Measurements from ENCODE around the gene GABARAP.

Gene GABARAP

GRCh38 chr17:7279448-7279847, 37.2 kb upstream of the GABARAP start:
- Mint-ChIP-seq H3K27ac (no peak overlapping the region), H3K27me3 (peaks cover 52% of the 10 kb centered on the region), H3K4me3 (no peak overlapping the region), H3K9me3 (no peaks in the 10 kb centered on the region), H3K4me1 (peaks cover 28% of the 10 kb centered on the region), H3K36me3 (no peaks in the 10 kb centered on the region)
- CTCF ChIA-PET = interaction anchor here (0.7 to 10.4 kb wide), 4 partner anchors 10 to 124 kb away, joined by 3 to 78 read pairs (median 4); no protein-coding TSS in a partner anchor
- DNase-seq = no peak

- DNase-seq = no peak
- Mint-ChIP-seq H3K27me3 (peaks cover 78% of the 10 kb centered on the region), H3K27ac (no peak overlapping the region), H3K9me3 (no peaks in the 10 kb centered on the region), H3K4me1 (peaks cover 24% of the 10 kb centered on the region), H3K4me3 (no peak overlapping the region), H3K36me3 (peaks cover 3% of the 10 kb centered on the region)
- CTCF ChIA-PET = interaction anchor here (1.4 kb wide), 1 partner anchor 30 kb away, joined by 3 read pairs; no protein-coding TSS in a partner anchor
Measured at GRCh38 chr17:7266784-7267183, 24.5 kb upstream of the GABARAP start.

- Mint-ChIP-seq H3K27ac (no peak overlapping the region), H3K27me3 (peaks cover 80% of the 10 kb centered on the region), H3K4me1 (peaks cover 33% of the 10 kb centered on the region), H3K4me3 (no peak overlapping the region), H3K9me3 (no peaks in the 10 kb centered on the region), H3K36me3 (peaks cover 3% of the 10 kb centered on the region)
- CTCF ChIA-PET = interaction anchor here (0.6 to 0.8 kb wide), 2 partner anchors 218 to 239 kb away, joined by 3 read pairs; no protein-coding TSS in a partner anchor
- DNase-seq = no peak
Measured at GRCh38 chr17:7263801-7264078, 21.5 kb upstream of the GABARAP start.

GRCh38 chr17:7262935-7263800, 20.9 kb upstream of the GABARAP start:
- CTCF ChIA-PET = interaction anchor here (0.6 to 0.8 kb wide), 2 partner anchors 218 to 240 kb away, joined by 3 read pairs; no protein-coding TSS in a partner anchor
- H3K4me3 Mint-ChIP-seq = peak overlapping the region; percentile 19
- H3K4me1 Mint-ChIP-seq = peaks cover 33% of the 10 kb centered on the region
- H3K9me3 Mint-ChIP-seq = no peaks in the 10 kb centered on the region
- H3K36me3 Mint-ChIP-seq = peaks cover 3% of the 10 kb centered on the region
- H3K27ac Mint-ChIP-seq = peak overlapping the region; percentile 24
- peak; percentile 54 for DNase-seq
- H3K27me3 Mint-ChIP-seq = peaks cover 76% of the 10 kb centered on the region

- peak within 1 kb of the TSS; percentile 65 for H3K27ac Mint-ChIP-seq
- CTCF ChIA-PET = no interaction called here
Measured at GRCh38 chr17:7262192-7262934, 20.1 kb upstream of the GABARAP start, which contains the start of gene CLDN7. CLDN7 (minus strand) TSS chr17:7262478; CDS start chr17:7262043, 435 bp downstream.

GRCh38 chr17:7261379-7262191, 19.3 kb upstream of the GABARAP start:
- Mint-ChIP-seq H3K4me1 (peaks cover 31% of the 10 kb centered on the region), H3K27me3 (peaks cover 62% of the 10 kb centered on the region), H3K36me3 (peaks cover 7% of the 10 kb centered on the region), H3K27ac (peak overlapping the region; percentile 65), H3K4me3 (peak overlapping the region; percentile 57), H3K9me3 (no peaks in the 10 kb centered on the region)
- CTCF ChIA-PET = no interaction called here
- peak; percentile 39 for DNase-seq

More at GRCh38 chr17:7262192-7262934, 20.1 kb upstream of the GABARAP start, which contains the start of gene CLDN7:
- Mint-ChIP-seq H3K27me3 (peaks cover 69% of the 10 kb centered on the region), H3K4me3 (peak within 1 kb of the TSS; percentile 57), H3K9me3 (no peaks in the 10 kb centered on the region), H3K36me3 (peaks cover 3% of the 10 kb centered on the region), H3K4me1 (peaks cover 33% of the 10 kb centered on the region)
- DNase-seq = peak; percentile 37

GRCh38 chr17:7260651-7261378, 18.6 kb upstream of the GABARAP start:
- peak overlapping the region; percentile 52 for H3K4me3 Mint-ChIP-seq
- H3K4me1 Mint-ChIP-seq = peaks cover 31% of the 10 kb centered on the region
- no peaks in the 10 kb centered on the region for H3K9me3 Mint-ChIP-seq
- DNase-seq = peak; percentile 53
- H3K27me3 Mint-ChIP-seq = peaks cover 55% of the 10 kb centered on the region
- no peak overlapping the region for H3K27ac Mint-ChIP-seq
- CTCF ChIA-PET = no interaction called here
- H3K36me3 Mint-ChIP-seq = peaks cover 9% of the 10 kb centered on the region

- Mint-ChIP-seq H3K4me1 (peaks cover 31% of the 10 kb centered on the region), H3K27me3 (peaks cover 51% of the 10 kb centered on the region), H3K36me3 (peaks cover 12% of the 10 kb centered on the region), H3K9me3 (no peaks in the 10 kb centered on the region), H3K4me3 (no peak overlapping the region), H3K27ac (no peak overlapping the region)
- DNase-seq = no peak
- CTCF ChIA-PET = no interaction called here
Measured at GRCh38 chr17:7260151-7260550, 17.9 kb upstream of the GABARAP start.

GRCh38 chr17:7259555-7259889, 17.3 kb upstream of the GABARAP start:
- CTCF ChIA-PET = interaction anchor here (0.9 to 1.8 kb wide), 2 partner anchors 37 to 39 kb away, joined by 3 to 6 read pairs; no protein-coding TSS in a partner anchor
- H3K9me3 Mint-ChIP-seq = no peaks in the 10 kb centered on the region
- peaks cover 35% of the 10 kb centered on the region for H3K4me1 Mint-ChIP-seq
- no peak overlapping the region for H3K27ac Mint-ChIP-seq
- no peak overlapping the region for H3K4me3 Mint-ChIP-seq
- peaks cover 45% of the 10 kb centered on the region for H3K27me3 Mint-ChIP-seq
- DNase-seq = no peak
- peaks cover 18% of the 10 kb centered on the region for H3K36me3 Mint-ChIP-seq

- peaks cover 23% of the 10 kb centered on the region for H3K36me3 Mint-ChIP-seq
- H3K27ac Mint-ChIP-seq = no peak overlapping the region
- H3K9me3 Mint-ChIP-seq = no peaks in the 10 kb centered on the region
- peaks cover 39% of the 10 kb centered on the region for H3K27me3 Mint-ChIP-seq
- CTCF ChIA-PET = interaction anchor here (0.9 to 1.8 kb wide), 2 partner anchors 38 to 40 kb away, joined by 3 to 6 read pairs; no protein-coding TSS in a partner anchor
- no peak overlapping the region for H3K4me3 Mint-ChIP-seq
- peaks cover 37% of the 10 kb centered on the region for H3K4me1 Mint-ChIP-seq
- peak; percentile 19 for DNase-seq
Measured at GRCh38 chr17:7258731-7259554, 16.7 kb upstream of the GABARAP start.

- CTCF ChIA-PET = interaction anchor here (1.0 to 1.5 kb wide), 3 partner anchors 39 to 304 kb away, joined by 3 to 9 read pairs (median 3); no protein-coding TSS in a partner anchor
- no peak for DNase-seq
- no peak overlapping the region for H3K4me3 Mint-ChIP-seq
- H3K27ac Mint-ChIP-seq = no peak overlapping the region
- H3K27me3 Mint-ChIP-seq = peaks cover 19% of the 10 kb centered on the region
- H3K36me3 Mint-ChIP-seq = peaks cover 27% of the 10 kb centered on the region
- no peaks in the 10 kb centered on the region for H3K9me3 Mint-ChIP-seq
- H3K4me1 Mint-ChIP-seq = peaks cover 32% of the 10 kb centered on the region
Measured at GRCh38 chr17:7256766-7257456, 14.7 kb upstream of the GABARAP start.

GRCh38 chr17:7254511-7254910, 12.3 kb upstream of the GABARAP start:
- Mint-ChIP-seq H3K4me3 (peak overlapping the region; percentile 26), H3K36me3 (peaks cover 27% of the 10 kb centered on the region), H3K27ac (no peak overlapping the region), H3K4me1 (peaks cover 36% of the 10 kb centered on the region), H3K27me3 (no peaks in the 10 kb centered on the region), H3K9me3 (no peaks in the 10 kb centered on the region)
- no peak for DNase-seq
- CTCF ChIA-PET = interaction anchor here (1.2 kb wide), 1 partner anchor 102 kb away, joined by 3 read pairs; no protein-coding TSS in a partner anchor

All from activated naive CD4-positive, alpha-beta T cell treated with anti-CD3 and anti-CD28 coated beads, Interleukin-2, amount 10 ng/mL, durations not matched to agents 7 days and 5 days (primary cell).